OCI-M2 (cell line): Measurements from ENCODE around the gene VEPH1.

Experiments used
- DNase-seq: peaks from one replicate; lab custom pipeline; 2025; ENCODE audit not compliant: unreplicated experiment; lab: John Stamatoyannopoulos, UW

Gene VEPH1

DNA sequence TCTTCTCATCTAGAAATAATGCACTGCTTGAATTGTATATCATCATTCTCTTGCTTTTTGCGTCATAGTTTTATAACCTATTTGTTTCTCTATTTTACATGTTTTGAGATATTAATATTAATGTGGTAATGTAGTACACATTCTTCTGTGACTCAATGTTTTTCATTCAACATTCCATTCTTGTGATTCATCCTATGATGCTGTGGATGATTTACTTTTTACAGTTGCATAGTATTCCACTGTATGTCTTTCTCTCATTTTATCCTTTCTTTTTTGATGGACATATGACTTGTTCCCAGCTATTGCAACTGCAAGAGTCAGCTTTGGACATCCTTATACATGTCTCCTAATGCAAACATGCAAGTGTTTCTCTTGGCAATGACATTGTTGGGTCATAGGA is 20.6 kb upstream of the VEPH1 start:
- no peak for DNase-seq

DNA sequence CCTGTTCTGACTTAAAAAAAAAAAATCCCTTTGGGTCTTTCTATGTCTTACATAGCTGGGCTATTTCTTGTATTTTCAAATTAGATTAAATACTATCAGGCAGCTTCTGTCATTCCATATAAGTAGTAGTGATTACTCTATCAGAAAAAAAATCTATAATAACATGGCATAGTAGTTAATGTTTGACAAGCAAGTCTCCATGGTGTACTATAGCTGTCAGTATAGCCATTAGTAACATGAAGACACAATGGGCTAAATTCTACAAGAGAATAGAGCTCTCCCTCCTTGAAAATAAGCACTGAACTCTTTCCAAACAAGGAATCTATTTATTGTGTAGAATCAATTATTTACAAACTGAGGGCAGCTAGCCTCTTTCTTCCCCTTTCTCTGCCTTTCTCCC is 19.4 kb upstream of the VEPH1 start:
- DNase-seq, result no peak

DNA sequence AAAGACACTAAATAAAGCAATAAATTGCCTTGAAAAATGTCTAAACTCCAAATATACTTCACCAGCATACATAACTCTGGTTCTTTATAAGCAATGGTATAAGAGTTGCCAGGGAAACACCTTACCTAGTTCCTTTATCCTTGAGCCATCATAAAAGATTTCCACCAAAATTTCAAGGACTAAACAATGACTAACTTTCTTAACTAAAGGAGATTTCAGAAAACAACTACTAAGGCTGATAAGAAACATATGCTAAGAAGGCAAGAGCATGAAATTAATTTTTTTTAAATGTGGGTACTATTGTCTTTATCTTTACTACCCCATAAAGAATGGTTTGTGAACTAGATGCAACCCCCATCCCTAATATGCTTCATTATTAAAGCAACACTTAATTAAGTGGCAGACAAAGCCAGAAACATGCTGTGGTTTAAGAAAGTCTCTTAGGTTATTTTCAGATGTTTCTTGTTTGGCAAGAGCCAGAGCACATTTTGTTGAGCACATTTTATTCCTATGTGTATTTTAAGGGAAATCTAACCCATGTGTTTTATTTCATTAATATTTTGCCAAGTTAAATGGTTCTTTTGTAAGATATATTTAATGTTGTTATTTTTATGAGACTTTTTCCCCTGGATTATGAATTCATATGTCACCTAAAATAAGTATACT is 17.4 kb upstream of the VEPH1 start:
- DNase-seq, result no peak

DNA sequence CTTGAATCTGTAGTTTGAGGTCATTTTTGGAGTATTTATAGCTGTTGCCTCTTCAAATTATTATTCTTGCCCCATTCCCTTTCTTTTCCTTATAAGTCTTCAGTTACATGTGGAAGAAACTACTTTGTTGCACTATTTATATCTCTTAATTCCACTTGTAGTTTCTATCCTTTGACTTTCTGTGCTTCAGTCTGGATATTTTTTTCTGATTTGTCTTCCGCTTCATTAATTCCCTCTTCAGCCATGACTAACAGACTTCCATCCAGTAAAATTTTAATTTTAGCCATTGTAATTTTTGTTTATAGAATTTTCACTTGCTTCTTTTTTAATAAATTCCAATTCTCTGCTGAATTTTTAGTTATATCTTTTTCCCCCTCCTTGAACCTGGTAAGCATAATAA is 15.7 kb upstream of the VEPH1 start:
- no peak for DNase-seq

DNA sequence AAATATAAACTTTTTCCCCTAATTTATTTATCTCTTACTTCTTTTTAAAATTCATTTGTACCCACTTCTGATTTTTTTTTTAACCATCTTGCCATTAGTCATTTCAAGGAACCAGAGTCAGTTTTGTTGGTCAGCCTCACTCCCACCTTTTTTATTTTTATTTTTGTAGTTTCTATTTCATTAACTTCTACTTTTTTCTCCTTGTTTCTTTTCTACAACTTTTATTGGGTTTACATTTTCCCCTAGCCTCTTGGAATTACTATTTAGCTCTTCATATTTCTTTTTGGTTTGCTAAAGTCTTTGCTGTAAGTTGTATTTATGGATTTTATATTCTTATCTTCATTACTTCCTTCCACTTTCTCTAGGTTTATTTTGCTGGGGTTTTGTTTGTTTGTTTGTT is 13.7 kb upstream of the VEPH1 start:
- DNase-seq, result no peak

DNA sequence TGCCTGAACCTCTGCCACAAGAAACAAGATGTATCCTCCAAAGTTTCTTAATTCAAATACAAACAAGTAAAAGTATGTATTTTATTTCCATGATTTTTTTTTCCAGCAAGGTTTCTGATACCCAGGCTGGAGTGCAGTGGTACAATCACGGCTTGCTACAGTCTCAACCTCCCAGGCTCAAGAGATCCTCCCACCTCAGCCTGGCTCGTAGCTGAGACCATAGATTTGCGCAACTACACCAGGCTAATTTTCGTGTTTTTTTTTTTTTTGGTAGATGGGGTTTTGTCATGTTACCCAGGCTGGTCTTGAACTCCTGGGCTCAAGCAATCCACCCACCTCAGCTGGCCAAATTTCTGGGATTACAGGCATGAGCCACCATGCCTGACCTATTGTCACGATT is 12.2 kb upstream of the VEPH1 start:
- DNase-seq, result no peak

DNA sequence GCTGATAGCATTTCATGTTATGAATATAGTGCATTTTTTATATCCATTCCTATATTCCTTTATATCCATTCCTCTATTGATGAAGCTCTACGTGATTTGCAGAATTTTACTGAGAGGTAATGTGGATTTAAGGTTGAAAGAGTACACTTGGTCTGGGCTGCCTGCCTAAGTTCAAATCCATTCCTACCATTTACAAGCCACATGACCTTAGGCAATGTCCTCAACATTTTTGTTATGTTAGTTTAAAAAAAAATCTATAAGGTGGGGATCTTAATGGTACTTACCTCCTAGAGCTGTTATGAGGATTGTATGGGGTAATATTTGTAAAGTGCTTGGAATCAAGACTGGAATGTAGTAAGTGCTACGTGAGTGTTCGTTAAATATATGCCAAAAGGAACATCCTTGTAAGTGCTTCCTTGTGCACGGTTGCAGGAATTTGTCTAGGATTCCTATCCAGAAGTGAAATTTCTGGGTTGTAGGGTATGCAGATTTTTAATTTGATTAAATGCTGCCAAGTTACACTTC is 11.2 kb upstream of the VEPH1 start:
- no peak for DNase-seq

DNA sequence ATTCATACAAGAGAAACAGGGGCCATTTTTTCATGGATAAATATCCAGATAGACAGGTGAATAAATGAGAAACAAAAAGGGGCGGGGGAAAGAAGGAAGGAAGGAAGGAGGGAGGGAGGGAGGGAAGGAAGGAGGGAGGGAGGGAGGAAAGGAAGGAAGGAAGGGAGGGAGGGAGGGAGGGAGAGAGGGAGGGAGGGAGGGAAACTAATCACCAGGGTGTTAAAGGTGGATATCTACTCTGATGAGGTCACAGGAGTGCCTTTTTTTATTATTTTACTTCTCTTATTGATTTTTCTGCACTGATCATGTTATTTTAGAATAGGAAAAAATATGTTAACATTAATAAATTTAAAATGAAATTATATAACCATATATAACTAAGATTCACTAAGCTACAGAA is 10.4 kb upstream of the VEPH1 start:
- DNase-seq, result no peak

DNA sequence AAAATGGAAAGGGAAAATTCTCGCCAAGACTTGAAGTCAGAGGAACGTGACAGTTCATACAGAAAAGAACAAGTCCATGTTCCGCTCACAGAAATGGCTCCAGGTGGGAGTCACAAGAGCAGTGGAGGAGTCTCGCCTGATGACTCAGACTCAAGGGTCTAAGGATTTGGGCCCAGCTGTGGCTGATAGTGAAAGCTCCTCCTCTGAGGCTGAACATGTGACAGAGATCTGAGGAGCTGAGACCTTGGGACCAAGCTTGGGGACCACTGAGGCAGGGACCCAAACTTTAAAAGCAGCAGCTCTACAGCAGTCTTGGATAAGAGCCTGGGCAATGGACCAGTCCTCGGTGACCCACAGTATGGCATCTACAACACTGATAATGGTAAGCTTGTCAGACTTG is 9.3 kb upstream of the VEPH1 start:
- DNase-seq, result no peak

DNA sequence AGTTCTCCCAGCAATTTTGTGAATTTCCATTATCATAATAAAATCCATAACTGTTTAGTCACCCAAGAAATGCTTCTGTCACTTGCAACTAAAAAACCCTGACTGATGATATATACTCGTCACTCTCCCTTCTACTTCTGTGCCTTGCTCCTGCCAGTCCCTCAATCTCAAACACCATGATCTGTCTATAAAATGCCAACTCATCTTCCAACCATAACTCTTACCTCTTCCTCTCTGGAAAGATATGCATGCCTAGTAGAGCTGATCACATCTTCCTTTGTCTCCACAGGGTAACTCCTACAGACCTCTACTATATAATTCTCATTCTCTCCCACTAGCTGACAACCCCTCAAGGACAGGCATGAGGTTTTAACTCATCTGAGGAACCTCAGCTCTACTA is 5.2 kb upstream of the VEPH1 start:
- no peak for DNase-seq

DNA sequence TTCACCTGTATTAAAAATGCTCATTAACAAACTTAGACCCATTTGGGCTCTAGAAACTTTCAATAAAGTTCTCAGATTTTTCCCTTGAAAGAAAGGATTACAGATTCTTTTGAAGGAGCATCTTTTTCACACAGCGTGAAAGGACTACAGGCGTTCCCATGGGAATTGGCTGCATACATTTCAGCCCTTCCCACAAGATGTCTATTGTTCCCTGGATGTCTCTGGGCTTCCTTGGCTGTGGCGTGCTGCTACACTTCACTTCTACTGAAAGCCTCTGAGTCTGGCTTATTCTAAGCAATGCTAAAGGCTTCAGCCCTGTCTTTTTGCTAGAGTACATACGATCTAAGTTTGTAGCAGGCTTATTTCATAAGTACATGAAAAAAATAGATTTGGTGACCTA is 1.4 kb downstream of the VEPH1 start:
- no peak for DNase-seq

DNA sequence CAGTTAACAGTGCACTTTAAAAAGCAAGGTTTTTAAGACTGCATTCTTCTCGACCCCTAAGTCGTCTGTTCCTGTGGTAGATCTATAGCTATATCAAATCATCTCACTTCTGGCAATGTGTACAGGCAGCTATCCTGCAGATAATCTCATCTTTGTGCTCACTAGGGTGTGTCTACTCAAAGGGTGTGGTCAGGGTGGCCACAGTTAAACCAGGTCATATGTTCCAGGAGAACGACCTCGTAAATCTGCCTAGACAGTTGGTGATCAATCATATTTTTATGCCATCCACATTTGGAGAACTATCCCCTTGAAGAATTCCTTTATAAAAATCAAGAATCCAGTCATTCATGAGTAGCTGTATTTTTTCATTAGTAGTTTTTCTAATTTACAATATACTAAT is 3.0 kb downstream of the VEPH1 start:
- DNase-seq, result no peak

DNA sequence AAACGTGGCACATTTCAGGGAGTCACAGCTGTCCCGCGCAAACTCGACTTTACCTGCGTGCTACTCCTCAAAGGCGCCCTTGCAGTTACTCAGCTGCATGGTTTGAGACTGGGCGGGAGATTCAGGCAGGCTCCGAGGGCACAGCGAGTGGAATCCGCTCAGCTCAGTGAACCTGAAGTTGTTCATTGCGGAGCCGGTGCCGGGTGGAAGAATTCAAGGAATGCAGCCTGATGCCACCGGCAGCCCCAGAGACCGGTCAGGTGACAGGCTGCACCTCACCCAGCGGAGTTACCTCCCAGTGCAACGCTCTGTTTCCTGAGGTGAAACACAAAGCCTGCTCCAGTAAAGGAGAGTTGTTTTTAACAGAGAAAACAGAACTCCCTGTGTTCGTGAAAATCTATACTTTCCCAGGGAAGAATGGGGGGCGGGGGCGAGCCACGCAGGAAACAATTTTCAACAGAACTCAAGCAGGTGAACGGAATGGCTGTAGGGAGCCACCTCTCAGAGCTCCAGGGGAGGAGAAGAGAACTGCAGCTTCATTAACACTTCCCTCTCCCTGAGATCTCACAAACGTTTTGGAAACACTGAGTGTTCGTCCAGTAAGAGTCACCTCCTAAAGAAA is 3.8 kb downstream of the VEPH1 start:
- DNase-seq, result no peak

DNA sequence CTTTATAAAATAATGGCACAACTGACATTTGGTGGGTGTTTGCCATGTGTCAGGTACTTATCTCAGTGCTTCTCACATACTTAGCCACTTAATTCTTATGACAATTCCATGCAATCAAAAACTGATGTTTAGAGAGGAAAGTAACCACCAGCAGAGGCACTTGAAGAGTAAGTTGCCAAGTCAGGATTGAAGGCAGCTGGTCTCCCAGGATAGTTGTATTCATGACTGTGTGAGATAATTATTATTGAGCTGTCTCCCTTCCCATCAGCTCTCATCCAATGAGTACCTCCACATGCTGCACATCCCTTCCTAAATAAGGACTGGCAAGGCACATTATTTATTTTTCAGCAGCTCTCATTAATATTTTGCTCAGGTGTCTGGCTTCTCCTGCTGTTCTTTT is 4.8 kb downstream of the VEPH1 start:
- DNase-seq, result no peak

DNA sequence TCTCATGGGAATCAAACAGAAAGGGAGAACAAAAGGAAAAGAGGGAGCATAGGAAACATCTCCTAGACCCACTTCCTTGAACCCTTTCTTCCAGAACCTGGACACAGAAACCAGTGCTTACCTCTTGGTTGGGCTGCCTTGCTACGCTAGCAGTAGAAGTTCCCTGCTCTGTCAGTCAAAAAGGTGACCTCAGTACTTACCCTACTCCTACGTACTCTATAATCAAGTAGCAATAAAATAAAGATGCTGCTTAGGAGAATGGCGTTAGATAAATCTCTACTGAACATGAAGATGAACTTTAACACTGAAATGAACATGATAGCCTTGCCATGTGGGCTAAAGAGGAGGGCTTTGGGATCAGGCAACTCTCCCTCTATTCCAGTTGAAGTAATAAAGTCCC is 7.4 kb downstream of the VEPH1 start:
- DNase-seq, result no peak

DNA sequence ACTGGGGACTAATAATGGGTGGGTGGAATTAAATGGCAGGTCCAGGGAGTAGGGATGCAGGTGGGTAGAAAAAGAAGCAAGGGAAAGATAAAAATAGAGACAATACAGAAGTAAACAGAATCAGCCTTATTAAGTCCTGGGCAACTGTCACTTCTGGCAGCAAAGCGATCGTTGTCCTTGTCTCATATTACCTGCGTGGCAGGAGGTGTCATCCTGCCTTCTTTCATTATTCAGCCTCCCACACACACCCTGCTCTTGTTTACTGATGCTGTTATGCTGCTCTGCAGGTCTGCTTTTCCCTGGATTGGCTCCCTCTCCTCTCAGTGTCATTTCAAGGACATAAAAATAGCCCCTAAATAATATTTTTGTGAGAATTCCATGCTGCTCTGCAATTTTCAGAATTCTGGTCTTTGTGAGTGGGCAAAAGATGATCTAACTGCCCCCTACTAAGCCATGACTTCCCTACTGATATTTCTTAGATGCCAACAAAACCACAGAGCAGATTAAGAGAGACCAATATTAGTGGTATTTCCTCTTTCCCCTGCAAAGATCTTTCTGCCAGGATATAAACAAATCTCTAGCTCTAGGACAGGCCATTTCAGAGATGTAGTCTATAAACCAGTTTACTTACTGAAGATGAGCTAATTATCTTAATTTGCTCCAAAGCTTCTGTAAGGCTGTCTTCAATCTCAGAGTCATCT is 8.5 kb downstream of the VEPH1 start:
- DNase-seq, result no peak

DNA sequence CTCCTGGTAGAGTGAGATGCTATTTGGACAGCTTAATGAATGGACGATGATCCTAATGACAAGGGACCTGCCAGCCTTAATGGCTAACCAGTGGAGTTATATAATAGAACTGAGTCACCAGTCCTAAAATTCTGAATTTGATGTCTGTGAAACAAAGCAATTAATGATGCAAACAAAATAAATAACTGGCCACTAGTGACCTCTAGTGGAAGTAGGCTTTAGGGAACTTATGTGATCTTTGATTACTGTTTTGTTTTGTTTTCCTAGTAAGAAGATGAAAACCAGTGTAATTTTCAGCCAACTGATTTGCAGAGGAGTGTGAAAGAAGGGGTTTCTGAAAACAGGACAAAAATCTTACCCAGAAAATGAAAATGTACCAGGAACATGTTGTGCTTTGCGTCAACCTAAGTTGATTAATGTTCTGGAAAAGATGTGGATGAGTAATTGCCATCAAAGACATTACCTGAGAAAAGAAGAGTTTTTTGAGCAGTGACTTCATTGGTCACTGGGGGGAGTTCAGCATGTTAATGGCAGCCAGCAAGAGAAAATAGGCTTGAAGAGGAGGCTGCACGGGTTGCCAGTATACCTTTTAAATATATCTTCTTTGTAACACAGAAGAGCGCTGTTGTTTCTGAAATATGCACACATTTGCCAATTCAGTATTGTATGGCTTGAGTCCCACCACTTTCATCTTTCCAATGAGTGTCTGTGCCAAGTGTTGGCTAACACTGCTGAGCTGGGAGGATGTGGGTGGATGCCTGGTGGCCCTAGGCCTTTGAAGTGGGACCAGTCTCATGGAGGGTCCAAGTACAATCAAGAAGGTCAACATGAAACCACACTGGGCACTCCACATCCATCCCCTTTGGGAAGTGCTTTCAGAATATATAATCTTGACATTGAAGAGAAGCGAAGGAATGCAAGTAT is 9.3 kb downstream of the VEPH1 start:
- no peak for DNase-seq

DNA sequence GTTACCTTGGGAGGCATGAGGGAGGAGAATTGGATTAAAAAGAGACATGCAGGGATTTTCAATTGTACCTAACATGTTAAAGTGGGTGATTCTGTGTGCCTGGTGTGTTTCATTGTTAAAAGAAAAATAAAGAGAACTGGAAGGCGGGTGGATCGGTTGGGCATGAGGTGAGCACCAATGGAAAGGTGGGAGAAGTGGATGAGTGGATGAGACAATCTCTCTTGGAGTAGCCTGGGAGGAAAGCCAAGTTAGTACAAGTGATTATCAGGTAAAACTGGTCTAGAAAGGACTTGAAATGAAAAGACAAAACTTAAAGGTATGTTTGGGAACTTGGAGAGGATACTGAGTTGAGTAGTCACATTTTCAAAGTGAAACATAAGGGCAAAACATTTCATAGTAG is 12.1 kb downstream of the VEPH1 start:
- no peak for DNase-seq

DNA sequence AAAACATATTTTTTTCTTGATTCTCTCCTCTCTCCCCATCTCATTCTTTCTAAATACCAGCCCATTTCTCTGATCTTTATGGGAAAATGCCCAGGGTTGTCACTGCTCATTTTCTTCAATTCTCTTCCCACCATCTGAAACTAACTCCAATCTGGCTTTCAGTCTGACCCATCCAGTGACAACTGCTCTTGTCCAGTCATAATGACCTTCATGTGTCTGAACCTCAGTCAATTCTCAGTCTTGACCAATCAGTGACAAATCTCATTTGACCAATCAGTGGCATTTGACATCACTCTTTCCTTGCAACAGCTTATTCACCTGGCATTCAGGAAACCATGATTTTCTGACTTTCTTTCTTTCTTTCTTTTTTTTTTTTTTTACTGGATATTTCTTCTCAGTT is 15.1 kb downstream of the VEPH1 start:
- DNase-seq, result no peak

DNA sequence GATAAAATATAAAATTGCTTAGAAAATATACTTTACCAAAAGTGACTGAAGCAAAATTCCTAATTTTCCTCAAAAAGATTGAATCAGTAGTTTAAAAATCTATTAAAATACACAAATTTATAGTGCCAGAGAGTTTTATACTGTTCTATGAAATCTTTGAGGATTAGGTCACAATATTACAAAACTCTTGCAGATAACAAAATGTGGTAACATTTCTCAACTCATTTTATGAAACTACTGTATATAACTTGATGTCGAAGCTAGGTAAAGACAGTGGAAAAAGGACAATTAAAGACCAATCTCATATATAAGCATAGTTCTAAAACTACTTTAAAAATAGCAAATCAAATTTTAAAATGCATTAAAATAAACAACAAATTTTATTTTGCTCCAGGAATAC is 15.9 kb downstream of the VEPH1 start:
- no peak for DNase-seq

DNA sequence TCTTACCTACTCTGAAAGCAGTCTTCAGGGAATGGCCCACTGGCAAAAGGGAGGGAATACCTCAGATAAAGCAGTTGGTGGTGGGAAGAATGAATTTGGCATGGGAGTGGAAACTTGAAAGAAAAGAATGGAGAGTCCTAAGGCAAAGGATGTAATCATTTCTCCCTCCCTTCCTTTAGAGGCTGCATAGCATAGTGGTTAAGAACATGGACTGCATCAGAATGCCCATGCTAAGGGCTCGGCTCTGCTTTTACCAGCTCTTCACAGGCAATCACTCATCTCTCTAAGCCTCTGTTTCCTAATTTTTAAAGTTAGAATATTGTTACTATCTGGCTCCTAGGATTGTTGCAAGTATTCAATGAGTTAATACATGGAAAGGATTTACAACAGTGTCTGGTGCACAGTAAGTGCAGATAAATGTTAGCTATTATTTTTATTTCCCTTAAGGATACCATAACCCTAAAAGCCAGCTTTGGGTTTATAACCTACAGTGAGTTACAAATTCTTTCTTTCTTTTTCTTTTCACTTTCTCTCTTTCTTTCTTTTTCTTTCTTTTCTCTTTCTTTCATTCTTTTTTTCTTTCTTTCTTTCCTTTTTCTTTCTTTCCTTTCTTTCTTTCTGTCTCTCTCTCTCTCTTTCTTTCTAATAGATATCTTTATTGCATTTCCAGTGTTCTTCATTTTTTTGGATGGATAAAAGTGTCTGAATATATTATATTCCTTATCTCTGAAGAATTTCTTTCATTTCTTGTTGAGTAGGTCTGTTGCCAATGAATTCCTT is 23.6 kb downstream of the VEPH1 start:
- DNase-seq, result no peak
